ENCODE results near the gene SMAD9.

DNA sequence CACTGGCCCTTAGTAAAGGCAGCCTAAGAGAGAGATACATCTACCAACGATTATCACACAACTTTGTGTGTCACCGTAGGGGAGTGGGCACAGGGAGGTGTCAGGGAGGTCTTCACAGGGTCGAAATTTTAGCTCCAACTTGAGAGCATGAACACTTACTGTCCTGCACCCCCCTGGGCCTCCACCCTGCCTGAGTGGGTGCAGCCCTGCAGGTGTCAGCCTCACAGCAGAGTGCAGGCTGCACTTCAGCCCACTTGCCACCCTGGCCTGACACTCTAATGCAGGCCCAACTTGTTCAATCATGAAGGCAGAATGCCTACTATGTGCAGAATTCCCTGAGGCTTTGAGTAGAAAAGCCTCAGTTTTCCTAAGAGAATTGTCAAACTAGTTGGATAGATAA, 4.0 kb upstream of the SMAD9 start:
- no peak for TF ChIP-seq TARDBP (IDR thresholded peaks at IDR 0.05)
- TF ChIP-seq BHLHE40 (IDR thresholded peaks at IDR 0.05; ENCODE audit: borderline replicate concordance), result no peak
- no peak for TF ChIP-seq HDGF (IDR thresholded peaks at IDR 0.05; ENCODE audit: borderline replicate concordance)
- TF ChIP-seq CTBP1 (IDR thresholded peaks at IDR 0.05; ENCODE audit: borderline replicate concordance), result no peak
- TF ChIP-seq ELF4 (IDR thresholded peaks at IDR 0.05), result no peak

Measured in HEK293T (cell line).